Mesenchymal stem cell (in vitro differentiated cells and primary cell): ENCODE data around the gene INSYN2A.

ENCODE experiments used
- DNase-seq: peaks from one replicate; pipeline ENCODE4 v3.0.0-alpha.2; 2013
- H2AFZ ChIP-seq: one replicate; pipeline ENCODE4 v1.6.1; 2013; ENCODE audit warnings: low read depth, mild to moderate bottlenecking, control low read depth, inconsistent platforms, low read length, moderate library complexity
- H2AK5ac ChIP-seq: 2 replicates; pipeline ENCODE4 v1.6.1; 2013; ENCODE audit warnings: low read length, moderate library complexity, mild to moderate bottlenecking, inconsistent platforms; ENCODE audit not compliant: severe bottlenecking
- H2BK120ac ChIP-seq: one replicate; pipeline ENCODE4 v1.6.1; 2013; ENCODE audit warnings: low read depth, mild to moderate bottlenecking, inconsistent platforms, low read length, moderate library complexity
- H2BK12ac ChIP-seq, 2 experiments: one replicate each; pipeline ENCODE4 v1.6.1; 2013; ENCODE audit warnings: inconsistent platforms in 2 of 2, low read length in 2 of 2, mild to moderate bottlenecking in 2 of 2, moderate library complexity in 2 of 2, control low read depth in 1 of 2
- H2BK15ac ChIP-seq: one replicate; pipeline ENCODE4 v1.6.1; 2013; ENCODE audit warnings: mild to moderate bottlenecking, low read depth, inconsistent platforms; ENCODE audit not compliant: poor library complexity, severe bottlenecking
- H2BK5ac ChIP-seq: 2 replicates; pipeline ENCODE4 v1.6.1; 2013; ENCODE audit warnings: low read depth, mild to moderate bottlenecking, low read length, control low read depth, inconsistent platforms; ENCODE audit not compliant: poor library complexity, severe bottlenecking
- H3K14ac ChIP-seq, 2 experiments: one replicate each; pipeline ENCODE4 v1.6.1; 2013; ENCODE audit warnings: inconsistent platforms in 2 of 2, low read length in 2 of 2, control low read depth in 1 of 2, mild to moderate bottlenecking in 1 of 2, moderate library complexity in 1 of 2
- H3K18ac ChIP-seq, 2 experiments: one replicate each; pipeline ENCODE4 v1.6.1; 2013; ENCODE audit warnings: inconsistent platforms in 2 of 2, low read length in 2 of 2, control low read depth in 1 of 2, low read depth in 1 of 2, mild to moderate bottlenecking in 1 of 2
- H3K23ac ChIP-seq, 2 experiments: one replicate each; pipeline ENCODE4 v1.6.1; 2013; ENCODE audit warnings: inconsistent platforms in 2 of 2, low read length in 2 of 2, mild to moderate bottlenecking in 2 of 2, moderate library complexity in 2 of 2, control low read depth in 1 of 2
- H3K27ac ChIP-seq: 2 replicates; pipeline ENCODE4 v1.5.1; 2013; ENCODE audit warnings: mild to moderate bottlenecking, moderate library complexity, low read length, control low read depth, inconsistent platforms; ENCODE audit not compliant: poor library complexity, severe bottlenecking
- H3K27me3 ChIP-seq, 2 experiments: 2 replicates each; pipeline versions ENCODE4 v1.6.1 to v1.7.0; 2013; ENCODE audit warnings: low read length in 2 of 2, mild to moderate bottlenecking in 2 of 2, moderate library complexity in 2 of 2, control low read depth in 1 of 2, inconsistent platforms in 1 of 2; ENCODE audit not compliant: control insufficient read depth in 1 of 2, insufficient read depth in 1 of 2
- H3K36me3 ChIP-seq, 2 experiments: 2 replicates each; pipeline versions ENCODE4 v1.6.1 to v1.7.0; 2013; ENCODE audit warnings: low read length in 2 of 2, control low read depth in 1 of 2, inconsistent platforms in 1 of 2, low read depth in 1 of 2, mild to moderate bottlenecking in 1 of 2; ENCODE audit not compliant: insufficient read depth in 2 of 2, control insufficient read depth in 1 of 2
- H3K4ac ChIP-seq, 2 experiments: one replicate each; pipeline ENCODE4 v1.6.1; 2013; ENCODE audit warnings: inconsistent platforms in 2 of 2, low read length in 2 of 2, mild to moderate bottlenecking in 2 of 2, moderate library complexity in 2 of 2, control low read depth in 1 of 2, low read depth in 1 of 2
- H3K4me1 ChIP-seq: 2 replicates; pipeline ENCODE4 v1.6.1; 2013; ENCODE audit warnings: low read depth, low read length, control low read depth; ENCODE audit not compliant: control insufficient read depth, insufficient read depth
- H3K4me2 ChIP-seq: 2 replicates; pipeline ENCODE4 v1.6.1; 2013; ENCODE audit warnings: low read length, mild to moderate bottlenecking, inconsistent platforms; ENCODE audit not compliant: poor library complexity, severe bottlenecking
- H3K4me3 ChIP-seq, 2 experiments: 2 replicates each; pipeline versions ENCODE4 v1.5.1 to v1.7.0; 2013; ENCODE audit warnings: low read length in 2 of 2, mild to moderate bottlenecking in 2 of 2, control low read depth in 1 of 2, low read depth in 1 of 2; ENCODE audit not compliant: insufficient read depth in 1 of 2
- H3K79me1 ChIP-seq: replicated peaks from 2 replicates; pipeline ENCODE4 v1.6.1; 2013; ENCODE audit warnings: mild to moderate bottlenecking, control low read depth, low read length, inconsistent platforms; ENCODE audit not compliant: poor library complexity, severe bottlenecking
- H3K9ac ChIP-seq: 2 replicates; pipeline ENCODE4 v1.7.0; 2013; ENCODE audit warnings: mild to moderate bottlenecking, low read length, moderate library complexity
- H3K9me3 ChIP-seq: 2 replicates; pipeline ENCODE4 v1.7.0; 2013; ENCODE audit warnings: mild to moderate bottlenecking, low read length; ENCODE audit not compliant: control insufficient read depth
- H4K8ac ChIP-seq: one replicate; pipeline ENCODE4 v1.6.1; 2013; ENCODE audit warnings: inconsistent platforms, mild to moderate bottlenecking, low read length, moderate library complexity
- H4K91ac ChIP-seq: one replicate; pipeline ENCODE4 v1.6.1; 2013; ENCODE audit warnings: mild to moderate bottlenecking, low read length, inconsistent platforms
- WGBS: methylation state at CpG from one replicate; pipeline ENCODE4 v1.1.7; 2013; ENCODE audit warnings: mixed read lengths; 5-methylcytosine and 5-hydroxymethylcytosine counted together

Gene INSYN2A

GRCh38 chr10:127149501-127150081 is 46.8 kb downstream of the INSYN2A start:
- no peak for DNase-seq
- H2BK5ac ChIP-seq, result no peak overlapping the region
- 61% methylated on average over 7 of the region's 7 CpGs for WGBS

GRCh38 chr10:127148933-127149220 is 47.5 kb downstream of the INSYN2A start:
- H4K8ac ChIP-seq, result no peak overlapping the region
- no peak overlapping the region for H3K23ac ChIP-seq
- peak overlapping the region in 1 of 2 experiments; percentile 30 for H3K4ac ChIP-seq
- H2BK120ac ChIP-seq, result peak overlapping the region; percentile 54
- H3K4me2 ChIP-seq, result no peak overlapping the region
- H2BK15ac ChIP-seq, result no peak overlapping the region
- peak overlapping the region in 1 of 2 experiments; percentile 38 for H3K4me3 ChIP-seq
- peak overlapping the region; percentile 21 to 49 for H3K18ac ChIP-seq
- no peak overlapping the region for H2AFZ ChIP-seq
- H2AK5ac ChIP-seq, result no peak overlapping the region
- H2BK5ac ChIP-seq, result no peak overlapping the region
- DNase-seq, result peak; percentile 87
- H3K27ac ChIP-seq, result peak overlapping the region; percentile 89
- H3K4me1 ChIP-seq, result peaks cover 23% of the 10 kb centered on the region
- WGBS, result 0% methylated on average over 2 of the region's 2 CpGs
- H3K79me1 ChIP-seq, result peaks cover 6% of the 10 kb centered on the region
- no peak overlapping the region for H3K14ac ChIP-seq
- no peaks in the 10 kb centered on the region for H3K9me3 ChIP-seq
- peak overlapping the region; percentile 19 for H4K91ac ChIP-seq
- H3K36me3 ChIP-seq, result peaks cover 7 to 8% of the 10 kb centered on the region in 2 experiments
- H2BK12ac ChIP-seq, result peak overlapping the region in 1 of 2 experiments; percentile 20
- H3K9ac ChIP-seq, result peak overlapping the region; percentile 83
- no peaks in the 10 kb centered on the region for H3K27me3 ChIP-seq

More at GRCh38 chr10:127149501-127150081, 46.8 kb downstream of the INSYN2A start:
- Histone ChIP-seq H2BK120ac (peak overlapping the region; percentile 54), H2BK12ac (peak overlapping the region; percentile 2 to 55), H3K4me2 (no peak overlapping the region), H3K4ac (peak overlapping the region; percentile 30), H3K4me3 (peak overlapping the region in 1 of 2 experiments; percentile 38), H4K91ac (peak overlapping the region; percentile 15), H3K36me3 (peaks cover 4 to 7% of the 10 kb centered on the region in 2 experiments), H4K8ac (no peak overlapping the region), H3K18ac (peak overlapping the region; percentile 49 to 61), H3K79me1 (peaks cover 6% of the 10 kb centered on the region), H3K23ac (no peak overlapping the region), H3K4me1 (peaks cover 23% of the 10 kb centered on the region), H3K14ac (no peak overlapping the region), H3K9ac (peak overlapping the region; percentile 83), H3K27me3 (no peaks in the 10 kb centered on the region), H3K9me3 (no peaks in the 10 kb centered on the region), H2AFZ (no peak overlapping the region), H3K27ac (peak overlapping the region; percentile 89), H2BK15ac (no peak overlapping the region), H2AK5ac (peak overlapping the region; percentile 34)

- no peaks in the 10 kb centered on the region for H3K9me3 ChIP-seq
- H2BK5ac ChIP-seq, result no peak overlapping the region
- peaks cover 8 to 14% of the 10 kb centered on the region in 2 experiments for H3K36me3 ChIP-seq
- H3K27me3 ChIP-seq, result no peaks in the 10 kb centered on the region
- H4K8ac ChIP-seq, result no peak overlapping the region
- H3K14ac ChIP-seq, result no peak overlapping the region
- H4K91ac ChIP-seq, result no peak overlapping the region
- H3K27ac ChIP-seq, result peak overlapping the region; percentile 89
- peak overlapping the region; percentile 28 to 40 for H3K18ac ChIP-seq
- peak overlapping the region in 1 of 2 experiments; percentile 38 for H3K4me3 ChIP-seq
- H2BK120ac ChIP-seq, result peak overlapping the region; percentile 54
- 17% methylated on average over 12 of the region's 15 CpGs for WGBS
- peaks cover 8% of the 10 kb centered on the region for H3K79me1 ChIP-seq
- peak overlapping the region; percentile 83 for H3K9ac ChIP-seq
- H3K4ac ChIP-seq, result peak overlapping the region in 1 of 2 experiments; percentile 30
- no peak overlapping the region for H2AFZ ChIP-seq
- peak overlapping the region in 1 of 2 experiments; percentile 20 for H2BK12ac ChIP-seq
- H2BK15ac ChIP-seq, result no peak overlapping the region
- peaks cover 24% of the 10 kb centered on the region for H3K4me1 ChIP-seq
- DNase-seq, result peak; percentile 89
- peak overlapping the region; percentile 23 for H2AK5ac ChIP-seq
- peak overlapping the region; percentile 53 for H3K4me2 ChIP-seq
- H3K23ac ChIP-seq, result no peak overlapping the region
Measured at GRCh38 chr10:127148066-127148932, 48.1 kb downstream of the INSYN2A start.

- Histone ChIP-seq H3K4me1 (peaks cover 29% of the 10 kb centered on the region), H3K4me3 (no peak overlapping the region), H4K91ac (no peak overlapping the region), H4K8ac (no peak overlapping the region), H2AFZ (no peak overlapping the region), H3K4ac (no peak overlapping the region), H3K14ac (no peak overlapping the region), H2AK5ac (no peak overlapping the region), H2BK12ac (no peak overlapping the region), H3K79me1 (peaks cover 14% of the 10 kb centered on the region), H3K9me3 (no peaks in the 10 kb centered on the region), H3K18ac (no peak overlapping the region), H3K9ac (no peak overlapping the region), H2BK120ac (no peak overlapping the region), H3K4me2 (no peak overlapping the region), H2BK5ac (no peak overlapping the region), H3K27ac (no peak overlapping the region), H3K23ac (no peak overlapping the region), H3K36me3 (peaks cover 6 to 20% of the 10 kb centered on the region in 2 experiments), H2BK15ac (no peak overlapping the region), H3K27me3 (no peaks in the 10 kb centered on the region)
- WGBS, result 94% methylated on average over 8 of the region's 9 CpGs
- no peak for DNase-seq
Measured at GRCh38 chr10:127146661-127147060, 49.7 kb downstream of the INSYN2A start.
